SK-MEL-5 (cell line): Measurements from ENCODE around the gene SELPLG. TPM values are rescaled to one million over a fixed set of nuclear protein-coding genes. Genes with fewer than 3 reads are reported as not detected.
"Not testable (repeated sequence)": the region's sequence is repeated elsewhere in the genome, so short reads cannot be mapped to it uniquely, and the experiment has no call there.

Experiments used
- DNase-seq: peaks from one replicate; pipeline ENCODE4 v3.0.0-alpha.2; 2016; ENCODE audit warnings: low read depth, low spot score
- in situ Hi-C: cut with HindIII; loops from 2 replicates; pipeline ENCODE4 v1.10.0; 2016; ENCODE audit warnings: low sequenced_read_pairs, high pct_unique_total_duplicates, low pct_unique_long_range_greater_than_20kb
- total RNA-seq: library from RNA; depleted of rRNA; stranded (reverse); fragments of >200 nt; shearing (Covaris generic); gene quantifications from 2 replicates; pipeline ENCODE4 v1.2.3, GENCODE V29; 2014

Gene SELPLG
- total RNA-seq, 1 experiment from 2014 or later = 0.50 TPM

- DNase-seq = no peak
- in situ Hi-C loops = no loop called here
These were observed 29.8 kb upstream of the SELPLG start for GRCh38 chr12:108663324-108664015.

GRCh38 chr12:108658115-108658514, 24.4 kb upstream of the SELPLG start:
- in situ Hi-C loops, DNase-seq: not testable (repeated sequence)

- no peak for DNase-seq
- in situ Hi-C loops = no loop called here
These were observed 23.5 kb upstream of the SELPLG start for GRCh38 chr12:108657130-108657745.

GRCh38 chr12:108656247-108656646, 22.6 kb upstream of the SELPLG start:
- in situ Hi-C loops, DNase-seq: not testable (repeated sequence)

- in situ Hi-C loops, DNase-seq: not testable (repeated sequence)
These were observed 22.1 kb upstream of the SELPLG start for GRCh38 chr12:108655812-108656175.

- DNase-seq, in situ Hi-C loops: not testable (repeated sequence)
These were observed 20.9 kb upstream of the SELPLG start for GRCh38 chr12:108654622-108655021.

- in situ Hi-C loops = no loop called here
- DNase-seq = no peak
These were observed 20.2 kb upstream of the SELPLG start for GRCh38 chr12:108653922-108654321.

GRCh38 chr12:108653082-108653516, 19.4 kb upstream of the SELPLG start:
- in situ Hi-C loops = no loop called here
- no peak for DNase-seq

- in situ Hi-C loops = no loop called here
- DNase-seq = no peak
These were observed 16.4 kb upstream of the SELPLG start for GRCh38 chr12:108650083-108650482.

- no peak for DNase-seq
- in situ Hi-C loops = no loop called here
These were observed 16.0 kb upstream of the SELPLG start for GRCh38 chr12:108649669-108650068.

GRCh38 chr12:108649126-108649525, 15.4 kb upstream of the SELPLG start:
- in situ Hi-C loops = no loop called here
- no peak for DNase-seq

GRCh38 chr12:108648371-108648770, 14.7 kb upstream of the SELPLG start:
- DNase-seq = no peak
- in situ Hi-C loops = no loop called here

- in situ Hi-C loops = no loop called here
- no peak for DNase-seq
These were observed 14.0 kb upstream of the SELPLG start for GRCh38 chr12:108647585-108648287.

- in situ Hi-C loops = no loop called here
These were observed 13.2 kb upstream of the SELPLG start for GRCh38 chr12:108646600-108647579.

GRCh38 chr12:108645686-108646599, 12.2 kb upstream of the SELPLG start:
- in situ Hi-C loops = no loop called here
- no peak for DNase-seq

More at GRCh38 chr12:108646600-108647579, 13.2 kb upstream of the SELPLG start:
- DNase-seq = peak; percentile 47

GRCh38 chr12:108644811-108645120, 11.1 kb upstream of the SELPLG start:
- no peak for DNase-seq
- in situ Hi-C loops = no loop called here
